Effector CD4-positive, alpha-beta T cell (primary cell): ENCODE measurements around the gene OPN1SW.

Source experiments
- DNase-seq: peaks from one replicate; pipeline ENCODE4 v3.0.0-alpha.2; 2020

Gene OPN1SW

DNA sequence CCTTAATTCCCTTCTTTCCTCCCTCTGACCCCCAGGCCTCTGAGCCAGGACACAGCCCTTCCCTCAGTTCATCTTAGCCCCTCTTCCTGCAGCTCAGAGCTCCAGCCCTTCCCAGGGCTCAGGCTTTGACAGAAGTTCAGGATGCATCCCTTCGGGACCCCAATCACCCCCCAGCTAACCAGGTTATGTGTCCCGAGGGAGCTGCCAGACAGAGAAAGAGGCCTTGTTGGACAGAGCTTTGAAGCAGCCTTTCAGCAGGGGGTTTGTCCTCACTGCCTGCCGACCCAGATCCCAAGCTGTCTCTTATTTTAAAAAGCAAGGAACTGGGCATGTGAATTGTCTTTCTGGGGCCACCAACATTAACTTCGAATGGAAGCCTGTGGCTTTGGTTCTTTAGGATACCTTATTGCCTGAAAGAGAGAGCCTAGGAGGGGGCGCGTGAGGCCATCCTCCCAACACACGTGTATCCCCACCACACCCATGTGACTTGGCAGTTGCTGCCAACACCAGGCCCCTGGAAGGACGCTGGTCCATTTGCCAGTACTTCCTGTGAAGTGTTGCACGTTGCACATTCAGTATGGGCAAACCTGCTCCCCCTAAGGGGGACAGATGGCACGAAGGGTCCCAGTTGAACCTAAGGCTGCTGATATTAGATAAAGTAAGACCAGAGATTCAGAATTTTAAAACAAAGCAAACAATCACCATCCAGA lies 17.0 kb upstream of the OPN1SW start:
- DNase-seq: no peak

- no peak for DNase-seq
Measured at GRCh38 chr7:128791972-128792327, 16.4 kb upstream of the OPN1SW start.

- DNase-seq: peak; percentile 72
Measured at GRCh38 chr7:128791121-128791971, 15.8 kb upstream of the OPN1SW start, which contains the start of gene CCDC136. TSS of gene CCDC136 (plus strand) at chr7:128791968. CDS start at chr7:128792412, 444 bp downstream.

- DNase-seq: no peak
Measured at GRCh38 chr7:128790315-128791041, 14.9 kb upstream of the OPN1SW start.

DNA sequence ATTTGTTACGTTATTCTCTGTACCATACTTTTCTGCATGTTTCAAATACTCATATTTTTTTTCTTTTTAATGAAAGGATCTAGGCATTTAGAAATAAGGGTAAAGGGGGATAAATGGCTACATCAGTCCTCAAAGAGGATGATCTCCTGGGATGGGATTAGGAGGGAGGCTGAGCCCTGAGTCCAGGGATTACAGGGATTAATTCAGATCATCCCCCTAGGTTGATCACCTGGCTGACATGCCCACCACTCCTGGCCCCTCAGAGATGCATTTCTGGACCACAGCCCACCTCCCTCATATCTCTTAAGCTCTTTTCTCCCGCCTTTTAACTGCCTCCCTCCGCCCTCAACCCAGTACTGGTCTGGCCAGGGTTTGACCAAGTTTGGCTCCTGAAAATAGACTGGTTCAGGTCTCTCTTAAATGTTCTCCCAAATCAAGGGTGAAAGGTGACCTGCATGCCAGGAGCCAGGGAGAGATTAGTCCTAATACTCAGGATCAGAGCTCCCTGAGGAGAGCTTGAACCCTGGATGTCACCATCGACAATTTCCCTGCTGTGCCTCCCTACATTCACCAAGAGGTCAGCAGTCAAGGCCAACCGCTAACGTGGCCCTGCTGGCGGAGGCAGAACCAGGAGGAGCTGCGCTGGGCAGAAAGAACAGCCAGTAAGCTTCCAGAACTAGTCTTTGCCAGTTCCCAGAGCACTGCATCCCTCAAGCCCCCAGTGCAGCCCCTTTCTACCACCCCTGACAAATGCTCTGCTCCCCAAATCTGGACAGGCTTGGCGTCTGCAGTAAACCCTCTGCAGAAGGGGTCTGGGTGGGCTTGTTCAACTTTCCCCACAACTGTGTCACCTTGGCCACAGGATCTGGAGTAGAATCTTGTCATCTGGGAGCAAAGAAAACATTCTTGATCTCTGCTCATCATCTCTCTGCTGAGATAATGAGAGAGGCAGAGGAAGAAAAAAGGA lies 13.1 kb upstream of the OPN1SW start:
- no peak for DNase-seq

GRCh38 chr7:128785738-128786137 lies 10.1 kb upstream of the OPN1SW start:
- DNase-seq: no peak

GRCh38 chr7:128783143-128783861 lies 7.7 kb upstream of the OPN1SW start:
- no peak for DNase-seq

- no peak for DNase-seq
Measured at GRCh38 chr7:128781851-128782250, 6.3 kb upstream of the OPN1SW start.

DNA sequence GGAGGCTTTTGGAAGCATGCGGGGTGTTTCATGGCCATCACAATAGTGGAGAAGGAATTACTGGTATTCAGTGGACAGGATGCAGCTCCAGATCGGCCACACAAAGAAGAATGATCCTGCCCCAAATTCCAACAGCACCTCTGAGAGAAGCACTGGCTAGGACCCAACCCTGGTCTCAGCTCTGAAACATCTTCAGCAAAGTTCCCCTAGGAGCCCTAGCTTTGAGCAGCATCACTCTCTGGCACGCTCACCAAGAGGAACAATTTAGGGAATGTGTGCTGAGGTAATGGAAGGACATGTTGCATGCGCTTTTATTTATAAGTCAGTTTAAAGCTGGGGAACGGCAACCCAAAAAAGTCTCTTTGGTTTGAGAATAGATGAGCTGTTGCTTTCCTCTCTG lies 5.5 kb upstream of the OPN1SW start:
- no peak for DNase-seq

GRCh38 chr7:128778946-128779345 lies 3.4 kb upstream of the OPN1SW start:
- no peak for DNase-seq

DNA sequence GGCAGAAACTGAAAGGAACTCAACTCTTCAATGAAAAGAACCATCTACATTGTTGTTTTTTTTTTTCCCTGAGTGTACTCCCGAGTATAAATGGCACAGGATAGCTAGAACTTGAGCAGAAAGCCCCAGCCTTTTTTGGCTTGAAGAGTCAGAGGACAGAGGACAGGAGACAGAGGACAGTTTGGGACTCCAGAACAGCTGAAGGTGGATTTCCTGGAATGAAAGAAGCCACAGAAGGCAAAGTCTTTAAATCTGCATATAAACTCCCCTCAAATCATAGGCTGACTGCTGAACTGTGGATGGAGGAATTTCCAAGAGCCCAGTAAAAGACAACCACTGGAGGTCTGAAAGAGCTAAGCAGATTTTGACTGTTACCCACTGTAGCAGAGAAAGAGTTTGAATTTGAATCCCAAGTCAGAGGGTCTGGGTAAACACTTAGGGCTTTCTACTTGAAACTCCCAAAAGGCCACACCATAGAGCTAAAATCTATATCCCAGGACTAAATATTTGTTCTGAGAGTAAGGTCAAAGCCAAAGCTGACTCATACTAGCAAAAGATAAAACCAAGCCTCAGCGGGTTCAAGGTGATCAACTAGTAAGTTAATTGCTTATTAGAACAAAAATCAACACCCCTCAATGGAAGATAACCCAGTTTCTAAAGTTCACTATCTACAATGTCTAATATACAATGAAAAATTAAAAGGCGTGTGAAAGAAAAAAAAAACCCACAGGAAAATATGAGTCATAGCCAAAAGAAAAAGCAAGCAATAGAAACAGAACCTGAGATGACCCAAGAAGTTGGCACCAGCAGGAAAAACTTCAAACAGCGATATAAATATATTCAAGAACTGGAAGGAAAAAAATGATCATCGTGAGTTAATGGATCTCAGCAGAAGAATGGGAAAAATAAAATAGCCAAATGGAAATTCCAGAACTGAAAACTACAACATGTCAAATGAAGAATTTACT lies 1.8 kb upstream of the OPN1SW start:
- no peak for DNase-seq

DNA sequence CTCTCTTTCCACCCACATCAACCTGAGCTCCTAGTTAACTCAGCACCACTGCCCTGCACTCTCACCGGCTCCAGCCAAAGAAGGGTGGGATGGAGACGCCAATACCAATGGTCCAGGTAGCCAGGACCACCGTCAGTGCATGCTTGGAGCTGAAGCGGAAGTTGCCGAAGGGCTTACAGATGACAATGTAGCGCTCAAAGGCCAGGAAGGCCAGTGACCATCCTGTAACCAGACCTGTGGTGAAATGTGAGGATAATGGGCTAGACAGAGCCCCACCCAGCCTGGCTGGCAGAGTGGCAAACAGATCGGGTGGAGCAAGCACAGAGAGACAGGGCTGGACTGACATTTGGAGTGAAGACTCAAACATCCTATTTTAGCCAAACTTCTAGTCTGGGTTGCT lies 673 bp downstream of the OPN1SW start:
- DNase-seq: no peak

- DNase-seq: no peak
Measured at GRCh38 chr7:128774029-128774689, 1.4 kb downstream of the OPN1SW start.

DNA sequence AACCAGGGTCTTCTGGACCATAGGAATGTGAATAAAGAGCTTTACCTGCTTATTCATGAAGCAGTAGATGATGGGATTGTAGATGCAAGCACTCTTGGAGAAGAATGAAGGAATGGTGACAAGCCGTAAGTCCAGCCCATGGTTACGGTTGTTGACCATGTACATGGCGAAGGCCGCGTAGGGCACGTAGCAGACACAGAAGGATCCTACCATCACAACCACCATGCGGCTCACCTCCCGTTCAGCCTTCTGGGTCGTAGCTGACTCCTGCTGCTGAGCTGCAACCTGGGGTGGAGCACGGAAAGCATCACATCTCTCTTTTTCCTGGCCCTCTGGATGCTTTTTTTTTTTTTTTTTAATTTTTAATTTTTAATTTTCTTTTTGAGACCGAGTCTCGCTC lies 2.0 kb downstream of the OPN1SW start:
- no peak for DNase-seq

DNA sequence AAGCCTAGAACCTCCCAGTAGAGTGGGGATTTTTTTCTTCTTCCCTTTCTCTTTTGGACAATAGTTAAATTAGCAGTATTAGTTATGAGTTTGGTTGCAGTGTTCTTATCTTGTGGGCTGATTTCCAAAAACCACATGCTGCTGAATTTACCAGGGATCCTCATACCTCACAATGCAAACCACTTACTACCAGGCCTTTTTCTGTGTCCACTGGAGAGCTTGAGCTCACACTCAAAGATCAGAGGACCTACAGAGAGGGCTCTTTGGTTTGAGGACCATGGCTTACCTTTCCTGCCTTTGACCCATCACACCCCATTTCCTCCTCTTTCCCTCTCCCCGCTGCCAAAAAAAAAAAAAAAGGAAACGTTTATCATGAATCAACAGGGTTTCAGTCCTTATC lies 5.4 kb downstream of the OPN1SW start:
- no peak for DNase-seq

GRCh38 chr7:128767475-128768110 lies 8.0 kb downstream of the OPN1SW start:
- no peak for DNase-seq

GRCh38 chr7:128763541-128763940 lies 12.1 kb downstream of the OPN1SW start:
- DNase-seq: no peak

- DNase-seq: no peak
Measured at GRCh38 chr7:128759242-128759641, 16.4 kb downstream of the OPN1SW start.

DNA sequence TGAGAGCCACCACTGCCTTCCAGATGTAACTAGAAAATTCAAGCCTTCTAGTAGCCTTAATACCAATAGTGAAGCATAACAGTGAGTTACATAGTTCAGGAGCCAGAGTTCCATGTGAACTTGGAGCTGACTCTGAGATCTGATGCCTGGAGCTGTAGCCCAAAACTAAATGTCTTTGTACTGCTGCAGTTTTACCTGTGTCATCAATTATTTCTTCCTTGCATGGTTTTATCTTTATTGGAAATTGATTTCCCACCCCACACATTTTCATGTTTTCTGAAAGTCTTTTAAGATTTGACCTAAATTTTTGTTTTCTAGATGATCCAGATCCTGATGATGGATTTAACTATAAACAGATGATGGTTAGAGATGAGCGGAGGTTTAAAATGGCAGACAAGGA lies 17.0 kb downstream of the OPN1SW start:
- no peak for DNase-seq
